ENCODE measurements around the gene RETREG2. TPM values are rescaled to one million over a fixed set of nuclear protein-coding genes. Genes with fewer than 3 reads are reported as not detected.

Gene RETREG2
- total RNA-seq, 4 donors from 2014 or later: 37.8 to 226 (median 102) TPM

DNA sequence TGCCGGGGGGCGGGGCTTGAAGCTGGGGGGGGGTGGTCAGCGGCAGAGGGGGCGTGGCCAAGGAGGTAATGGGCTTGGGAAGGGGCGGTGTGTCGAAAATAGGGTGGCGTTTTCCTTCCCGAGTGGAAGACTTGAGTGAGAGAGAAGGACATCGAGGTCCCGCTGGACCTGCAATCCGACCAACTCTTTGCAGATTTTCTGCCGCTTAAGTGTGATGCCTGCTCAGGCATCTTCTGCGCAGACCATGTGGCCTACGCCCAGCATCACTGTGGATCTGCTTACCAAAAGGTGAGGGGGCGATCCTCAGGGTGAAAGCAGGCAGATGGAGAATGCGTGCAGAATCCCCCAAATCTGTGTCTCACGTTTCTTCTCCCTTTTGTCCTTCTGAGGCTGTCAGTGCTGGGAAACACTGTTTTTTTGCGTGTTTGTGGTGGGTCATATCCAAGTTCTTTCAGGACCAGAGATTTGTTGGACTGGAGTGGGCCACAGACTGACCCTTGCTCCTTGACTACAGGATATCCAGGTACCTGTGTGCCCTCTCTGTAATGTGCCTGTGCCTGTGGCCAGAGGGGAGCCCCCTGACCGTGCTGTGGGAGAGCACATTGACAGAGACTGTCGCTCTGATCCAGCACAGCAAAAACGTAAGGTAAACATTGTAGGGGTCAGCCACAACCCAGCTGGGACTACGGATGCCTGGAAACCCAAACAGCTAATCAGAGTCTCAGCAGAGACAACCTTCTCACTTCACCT is 29.2 kb downstream of the RETREG2 start:
- Histone ChIP-seq H3K9me3 (no peaks in the 10 kb centered on the region), H3K36me3 (no peaks in the 10 kb centered on the region), H3K27ac (peak overlapping the region; percentile 93 to 99 (median 96)), H3K4me1 (peaks cover 7 to 21% (median 20%) of the 10 kb centered on the region in 4 donors), H3K4me3 (peak overlapping the region; percentile 61 to 76 (median 71)), H3K27me3 (no peaks in the 10 kb centered on the region)
- intact Hi-C loops (cut with DNase I; ENCODE audit: low total_unique reads): no loop called here
- in situ Hi-C loops (cut with MboI; ENCODE audit: low pct_ligation_motif_present in 1 of 4, low pct_unique_long_range_greater_than_20kb in 1 of 4, low sequenced_read_pairs in 3 of 4): loop anchor here in 1 of 4 donors (5.0 kb wide), 1 partner anchor 35 kb away; the partner anchor contains the start of gene SLC23A3
- no peak for DNase-seq
- TF ChIP-seq POLR2AphosphoS5 (IDR thresholded peaks at IDR 0.05): no peak
- TF ChIP-seq POLR2A (IDR thresholded peaks at IDR 0.05): no peak
- TF ChIP-seq CTCF (IDR thresholded peaks at IDR 0.05): no peak
- no peak for TF ChIP-seq EP300 (IDR thresholded peaks at IDR 0.05; ENCODE audit: low read depth)
- 19% methylated on average over 18 of the region's 22 CpGs; no CpG with 5 or more reads in 1 of the 2 donors for WGBS, 2 donors (ENCODE audit: low coverage in 1 of 2)

- H3K36me3 ChIP-seq: no peaks in the 10 kb centered on the region
- WGBS, 2 donors (ENCODE audit: low coverage in 1 of 2): 62 to 73% methylated on average over 3 to 17 of the region's 17 CpGs
- TF ChIP-seq POLR2A (IDR thresholded peaks at IDR 0.05) (no peak), CTCF (IDR thresholded peaks at IDR 0.05) (no peak), POLR2AphosphoS5 (IDR thresholded peaks at IDR 0.05) (no peak), EP300 (IDR thresholded peaks at IDR 0.05; ENCODE audit: low read depth) (no peak)
- peak overlapping the region; percentile 93 to 99 (median 96) for H3K27ac ChIP-seq
- intact Hi-C loops (cut with DNase I; ENCODE audit: low total_unique reads): no loop called here
- H3K27me3 ChIP-seq: no peaks in the 10 kb centered on the region
- DNase-seq: no peak
- H3K4me1 ChIP-seq: peaks cover 7 to 21% (median 20%) of the 10 kb centered on the region in 4 donors
- in situ Hi-C loops (cut with MboI; ENCODE audit: low pct_ligation_motif_present in 1 of 4, low pct_unique_long_range_greater_than_20kb in 1 of 4, low sequenced_read_pairs in 3 of 4): loop anchor here in 1 of 4 donors (5.0 kb wide), 1 partner anchor 36 kb away; the partner anchor contains the start of gene SLC23A3
- no peaks in the 10 kb centered on the region for H3K9me3 ChIP-seq
- H3K4me3 ChIP-seq: peak overlapping the region in 1 of 4 donors; percentile 73
These were observed 30.0 kb downstream of the RETREG2 start for GRCh38 chr2:219207884-219208740.

DNA sequence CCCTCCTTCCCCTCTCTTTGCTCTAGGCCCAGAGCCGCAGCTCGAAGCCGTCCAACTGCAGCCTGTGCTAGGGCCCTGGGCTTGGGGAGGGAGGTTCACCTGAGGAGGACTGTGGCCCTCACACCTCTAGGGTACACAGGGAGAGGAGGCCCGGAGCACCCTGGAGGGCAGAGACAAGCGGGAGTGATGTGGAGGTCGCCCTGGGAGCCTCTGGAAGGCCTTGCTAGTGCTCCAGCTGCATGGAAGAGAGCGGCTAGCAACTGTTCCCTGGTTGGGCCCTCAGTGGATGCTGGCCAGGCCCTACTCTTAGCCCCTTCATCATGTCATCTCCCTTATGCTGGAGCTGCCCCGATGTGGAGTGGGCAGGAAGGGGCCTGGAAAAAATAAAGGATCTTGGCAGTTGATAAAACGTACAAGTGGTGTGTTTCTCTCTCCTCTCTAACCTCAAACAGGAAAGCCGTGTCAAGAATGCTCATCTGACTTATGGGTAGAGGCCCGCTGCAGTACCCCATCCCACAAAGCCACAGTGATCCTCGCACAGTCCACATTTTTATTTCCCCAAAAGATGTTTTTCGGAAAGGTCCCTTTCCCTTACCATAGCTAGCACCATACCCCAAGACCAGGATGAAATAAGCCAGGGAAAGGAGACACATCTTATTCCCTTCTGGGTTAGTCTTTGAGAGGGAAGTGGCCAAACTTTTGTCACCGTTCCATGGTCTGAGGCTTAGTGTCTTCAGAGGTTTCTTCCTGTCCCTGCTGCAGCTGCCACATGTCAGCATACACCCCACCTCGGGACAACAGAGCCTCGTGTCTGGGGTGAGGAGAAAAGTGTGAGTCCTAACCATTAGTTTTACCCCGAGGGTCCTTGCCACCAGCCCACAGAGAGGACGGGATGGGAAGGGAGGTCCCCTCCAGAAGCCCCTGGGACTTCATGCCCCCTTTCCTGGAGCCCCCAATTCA is 31.4 kb downstream of the RETREG2 start:
- intact Hi-C loops (cut with DNase I; ENCODE audit: low total_unique reads) (no loop called here), in situ Hi-C loops (cut with MboI; ENCODE audit: low pct_ligation_motif_present in 1 of 4, low pct_unique_long_range_greater_than_20kb in 1 of 4, low sequenced_read_pairs in 3 of 4) (loop anchor here in 2 of 4 donors (5.0 to 10.0 kb wide), 2 partner anchors 37 to 45 kb away; partner anchors contain the start of genes NHEJ1 (in 1 of the 2) and SLC23A3 (in 1 of the 2))
- no peak for DNase-seq
- TF ChIP-seq POLR2A (IDR thresholded peaks at IDR 0.05): no peak
- Histone ChIP-seq H3K27ac (peak overlapping the region in 3 of 4 donors; percentile 6 to 9 (median 8)), H3K9me3 (no peaks in the 10 kb centered on the region), H3K36me3 (peaks cover 0 to 4% (median 0%) of the 10 kb centered on the region in 4 donors), H3K27me3 (no peaks in the 10 kb centered on the region), H3K4me3 (no peak overlapping the region), H3K4me1 (peaks cover 7 to 21% (median 20%) of the 10 kb centered on the region in 4 donors)
- 76 to 77% methylated on average over 7 to 18 of the region's 18 CpGs for WGBS, 2 donors (ENCODE audit: low coverage in 1 of 2)

Measured in transverse colon (tissue), 4 donors.